Naive thymus-derived CD4-positive, alpha-beta T cell (primary cell): Measurements from ENCODE around the gene ANTXR2. TPM values are rescaled to one million over a fixed set of nuclear protein-coding genes. Genes with fewer than 3 reads are reported as not detected.

ENCODE experiments used
- ATAC-seq: fragments of 150-1000 bp; cut with Tn5 transposase; 2 replicates; pipeline ENCODE4 v1.10.0; 2021; ENCODE audit warnings: mild to moderate bottlenecking, moderate library complexity
- CTCF ChIA-PET: fragments of 350-600 bp; sonication (Branson Sonifier 250); formaldehyde crosslinking; loops from one replicate; lab custom pipeline; 2021; ENCODE audit warnings: antibody characterized with exemption; lab: Charles Lee
- POLR2A ChIA-PET: fragments of 350-600 bp; sonication (Branson Sonifier 250); formaldehyde crosslinking; loops from one replicate; lab custom pipeline; 2021; ENCODE audit warnings: antibody characterized with exemption, inconsistent platforms; lab: Charles Lee
- DNase-seq, 9 donors: peaks; one replicate each; pipeline versions ENCODE4 v3.0.0 to v3.0.0-alpha.2; 2020 to 2022; ENCODE audit warnings: mixed read lengths in 1 of 9
- H3K27ac ChIP-seq: one replicate; pipeline ENCODE4 v1.7.0; 2013; ENCODE audit warnings: mild to moderate bottlenecking, low read depth, low read length, moderate library complexity
- H3K27me3 ChIP-seq, 2 donors: one replicate each; pipeline ENCODE4 v1.7.0; 2013; ENCODE audit warnings: low read length in 2 of 2, mild to moderate bottlenecking in 2 of 2, moderate library complexity in 2 of 2; ENCODE audit not compliant: control insufficient read depth in 2 of 2, insufficient read depth in 2 of 2
- H3K36me3 ChIP-seq, 3 experiments: 1 replicate in 2 of 3; 2 replicates in 1 of 3; pipeline ENCODE4 v1.7.0; 2013; ENCODE audit warnings: low read length in 3 of 3, mild to moderate bottlenecking in 3 of 3, moderate library complexity in 1 of 3; ENCODE audit not compliant: insufficient read depth in 3 of 3, control insufficient read depth in 2 of 3
- H3K4me1 ChIP-seq, 2 donors: one replicate each; pipeline ENCODE4 v1.7.0; 2013; ENCODE audit warnings: low read length in 2 of 2, mild to moderate bottlenecking in 2 of 2, moderate library complexity in 1 of 2; ENCODE audit not compliant: control insufficient read depth in 2 of 2, insufficient read depth in 2 of 2
- H3K4me3 ChIP-seq: 2 replicates; pipeline ENCODE4 v1.7.0; 2013; ENCODE audit warnings: mild to moderate bottlenecking, low read length
- H3K9me3 ChIP-seq, 3 experiments: 1 replicate in 2 of 3; 2 replicates in 1 of 3; pipeline ENCODE4 v1.7.0; 2013; ENCODE audit warnings: low read length in 3 of 3; ENCODE audit not compliant: control insufficient read depth in 2 of 3
- H3K27ac Mint-ChIP-seq, 9 donors: one replicate each; pipeline ENCODE4 v1.8.0; 2020 to 2022; ENCODE audit warnings: mixed read lengths in 9 of 9, mild to moderate bottlenecking in 8 of 9, moderate library complexity in 5 of 9, inconsistent platforms in 2 of 9
- H3K27me3 Mint-ChIP-seq, 5 donors: one replicate each; pipeline ENCODE4 v1.8.0; 2021 to 2022; ENCODE audit warnings: mixed read lengths in 5 of 5, mild to moderate bottlenecking in 1 of 5
- H3K36me3 Mint-ChIP-seq, 5 donors: one replicate each; pipeline ENCODE4 v1.8.0; 2020 to 2022; ENCODE audit warnings: mixed read lengths in 5 of 5, mild to moderate bottlenecking in 3 of 5, inconsistent platforms in 1 of 5
- H3K4me1 Mint-ChIP-seq, 7 donors: one replicate each; pipeline ENCODE4 v1.8.0; 2020 to 2022; ENCODE audit warnings: mixed read lengths in 7 of 7, mild to moderate bottlenecking in 3 of 7, inconsistent platforms in 1 of 7
- H3K4me3 Mint-ChIP-seq, 10 donors: one replicate each; pipeline ENCODE4 v1.8.0; 2020 to 2022; ENCODE audit warnings: mild to moderate bottlenecking in 10 of 10, mixed read lengths in 10 of 10, moderate library complexity in 6 of 10, inconsistent platforms in 2 of 10
- H3K9me3 Mint-ChIP-seq, 11 donors: one replicate each; pipeline ENCODE4 v1.8.0; 2020 to 2022; ENCODE audit warnings: mixed read lengths in 11 of 11, mild to moderate bottlenecking in 4 of 11, inconsistent platforms in 1 of 11, moderate library complexity in 1 of 11
- intact Hi-C, 2 donors: fragments of 100-400 bp; cut with micrococcal nuclease; formaldehyde crosslinking; loops; one replicate each; pipeline ENCODE4 v1.15.1; 2023
- polyA plus RNA-seq, 2 donors: library from polyadenylated mRNA; unstranded; fragments of 300-500 nt; fragmentation: Illumina TruSeq; gene quantifications; one replicate each; pipeline ENCODE4 v1.2.3, GENCODE V29; 2021
- total RNA-seq, 6 experiments: library from RNA in 5 of 6; stranded (reverse) in 5 of 6; gene quantifications; 1 replicate in 5 of 6; 2 replicates in 1 of 6; pipeline ENCODE4 v1.2.3 and lab custom pipeline; 2021 to 2026

Gene ANTXR2
- total and polyA plus RNA-seq, 7 experiments from 2014 or later, result 20.3 to 69.8 (median 42.2) TPM

DNA sequence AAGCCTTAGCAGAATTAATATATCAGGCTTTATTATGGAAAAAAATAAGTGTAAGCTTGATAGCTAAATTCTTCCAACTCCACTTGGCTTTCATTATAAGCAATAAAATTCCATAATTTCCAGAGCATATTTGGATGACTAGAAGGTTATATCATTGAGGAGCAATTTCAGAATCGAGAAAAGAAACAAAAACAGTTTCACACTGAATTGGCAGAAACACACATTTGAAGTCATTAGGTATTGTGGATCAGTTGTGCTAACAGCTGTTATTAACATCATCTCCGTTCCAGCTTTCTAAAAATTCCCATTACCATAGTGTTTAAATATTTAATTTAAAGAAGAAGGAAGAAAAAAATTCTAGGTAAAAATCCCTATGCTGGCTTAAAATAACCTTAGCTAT lies 92.6 kb downstream of the ANTXR2 start:
- Mint-ChIP-seq H3K4me3 (no peak overlapping the region), H3K4me1 (no peaks in the 10 kb centered on the region), H3K27me3 (no peaks in the 10 kb centered on the region), H3K27ac (no peak overlapping the region), H3K9me3 (peaks cover 0 to 3% (median 0%) of the 10 kb centered on the region in 11 donors), H3K36me3 (peaks cover 9 to 48% (median 40%) of the 10 kb centered on the region in 5 donors)
- ChIA-PET CTCF (no interaction called here), POLR2A (no interaction called here)
- ATAC-seq (no peak), DNase-seq (no peak)
- Histone ChIP-seq H3K4me3 (no peak overlapping the region), H3K4me1 (no peaks in the 10 kb centered on the region), H3K36me3 (peaks cover 10 to 22% (median 14%) of the 10 kb centered on the region in 3 experiments), H3K27ac (no peak overlapping the region), H3K9me3 (no peaks in the 10 kb centered on the region), H3K27me3 (no peaks in the 10 kb centered on the region)
- intact Hi-C loops, result no loop called here

DNA sequence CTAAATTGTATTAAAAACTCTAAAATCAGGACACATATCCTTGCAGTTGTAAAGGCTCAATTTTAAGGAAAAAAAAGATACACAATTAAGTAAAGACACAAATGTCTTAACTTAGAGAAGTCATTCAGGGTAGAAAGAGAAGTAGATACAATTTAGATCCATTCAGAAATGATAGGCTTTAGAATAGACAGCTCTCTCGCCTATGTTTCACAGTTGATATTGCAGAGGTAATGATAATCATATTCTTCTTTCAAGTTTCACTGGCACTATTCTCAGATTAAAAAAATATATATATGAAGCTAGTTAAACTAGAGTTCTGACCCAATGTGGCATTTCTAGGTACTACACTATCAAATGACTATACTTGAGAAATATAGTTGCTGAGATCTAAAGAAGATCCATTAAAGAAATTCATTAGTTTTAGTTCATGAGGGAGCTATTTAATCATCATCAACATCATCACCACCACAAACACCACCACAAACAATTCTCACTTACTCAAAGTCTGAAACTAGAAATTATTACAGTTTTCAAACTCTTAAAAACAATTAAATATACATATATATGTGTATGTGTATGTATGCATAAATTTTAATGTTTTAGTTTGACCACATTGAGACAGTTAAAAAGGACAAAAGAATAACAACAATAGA lies 93.1 kb downstream of the ANTXR2 start:
- H3K4me1 Mint-ChIP-seq, result no peaks in the 10 kb centered on the region
- H3K4me3 ChIP-seq, result no peak overlapping the region
- ChIA-PET POLR2A (interaction anchor here (0.9 kb wide), 1 partner anchor 99 kb away, joined by 3 read pairs; no protein-coding TSS in a partner anchor), CTCF (no interaction called here)
- H3K4me3 Mint-ChIP-seq, result no peak overlapping the region
- no peaks in the 10 kb centered on the region for H3K27me3 Mint-ChIP-seq
- no peaks in the 10 kb centered on the region for H3K4me1 ChIP-seq
- H3K27me3 ChIP-seq, result no peaks in the 10 kb centered on the region
- no peak overlapping the region for H3K27ac ChIP-seq
- H3K36me3 ChIP-seq, result peaks cover 10 to 22% (median 14%) of the 10 kb centered on the region in 3 experiments
- ATAC-seq (no peak), DNase-seq (no peak)
- no peak overlapping the region for H3K27ac Mint-ChIP-seq
- H3K9me3 Mint-ChIP-seq, result peaks cover 0 to 6% (median 0%) of the 10 kb centered on the region in 11 donors
- H3K36me3 Mint-ChIP-seq, result peaks cover 9 to 54% (median 42%) of the 10 kb centered on the region in 5 donors
- H3K9me3 ChIP-seq, result no peaks in the 10 kb centered on the region
- intact Hi-C loops, result no loop called here

DNA sequence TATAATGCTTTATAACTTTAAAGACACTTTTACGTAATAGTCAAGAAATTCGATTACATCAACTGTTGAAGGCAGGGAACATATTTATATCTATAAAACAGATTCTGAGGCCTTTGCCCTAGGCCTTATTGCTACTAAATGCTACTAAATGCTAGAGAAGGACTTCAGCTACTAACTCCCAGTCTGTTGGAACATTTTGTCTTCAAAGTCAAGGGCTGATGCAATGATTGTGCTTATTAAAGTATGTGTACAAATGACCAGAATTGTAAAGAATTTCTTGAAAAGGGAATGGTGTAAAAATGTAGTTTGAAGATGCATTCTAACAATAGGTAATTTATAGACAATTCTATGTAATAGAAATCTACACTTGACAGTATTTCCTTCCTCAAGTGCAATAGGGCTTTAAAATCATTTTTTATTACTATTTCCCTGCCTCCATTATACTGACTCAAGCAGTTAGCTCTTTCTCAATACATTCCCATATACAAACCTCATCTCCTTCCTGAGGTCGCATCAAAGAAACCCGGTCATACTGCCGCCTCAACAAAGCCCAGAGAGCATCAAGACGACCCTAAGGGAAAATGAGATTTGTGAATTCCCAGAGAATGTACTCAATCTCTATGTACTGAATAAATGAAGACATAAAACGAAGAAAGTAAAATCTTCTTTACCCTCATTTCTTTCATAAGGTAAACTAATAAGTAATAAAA lies 95.7 kb downstream of the ANTXR2 start:
- POLR2A ChIA-PET, result no interaction called here
- H3K36me3 ChIP-seq, result peaks cover 6 to 19% (median 14%) of the 10 kb centered on the region in 3 experiments
- intact Hi-C loops, result no loop called here
- DNase-seq (no peak), ATAC-seq (no peak)
- Mint-ChIP-seq H3K36me3 (peaks cover 9 to 66% (median 55%) of the 10 kb centered on the region in 5 donors), H3K27ac (no peak overlapping the region), H3K4me3 (no peak overlapping the region), H3K4me1 (peaks cover 0 to 4% (median 0%) of the 10 kb centered on the region in 7 donors), H3K9me3 (peaks cover 0 to 7% (median 1%) of the 10 kb centered on the region in 11 donors), H3K27me3 (no peaks in the 10 kb centered on the region)
- no peak overlapping the region for H3K4me3 ChIP-seq
- no peaks in the 10 kb centered on the region for H3K27me3 ChIP-seq
- no peaks in the 10 kb centered on the region for H3K9me3 ChIP-seq
- H3K4me1 ChIP-seq, result no peaks in the 10 kb centered on the region
- CTCF ChIA-PET, result no interaction called here
- no peak overlapping the region for H3K27ac ChIP-seq

DNA sequence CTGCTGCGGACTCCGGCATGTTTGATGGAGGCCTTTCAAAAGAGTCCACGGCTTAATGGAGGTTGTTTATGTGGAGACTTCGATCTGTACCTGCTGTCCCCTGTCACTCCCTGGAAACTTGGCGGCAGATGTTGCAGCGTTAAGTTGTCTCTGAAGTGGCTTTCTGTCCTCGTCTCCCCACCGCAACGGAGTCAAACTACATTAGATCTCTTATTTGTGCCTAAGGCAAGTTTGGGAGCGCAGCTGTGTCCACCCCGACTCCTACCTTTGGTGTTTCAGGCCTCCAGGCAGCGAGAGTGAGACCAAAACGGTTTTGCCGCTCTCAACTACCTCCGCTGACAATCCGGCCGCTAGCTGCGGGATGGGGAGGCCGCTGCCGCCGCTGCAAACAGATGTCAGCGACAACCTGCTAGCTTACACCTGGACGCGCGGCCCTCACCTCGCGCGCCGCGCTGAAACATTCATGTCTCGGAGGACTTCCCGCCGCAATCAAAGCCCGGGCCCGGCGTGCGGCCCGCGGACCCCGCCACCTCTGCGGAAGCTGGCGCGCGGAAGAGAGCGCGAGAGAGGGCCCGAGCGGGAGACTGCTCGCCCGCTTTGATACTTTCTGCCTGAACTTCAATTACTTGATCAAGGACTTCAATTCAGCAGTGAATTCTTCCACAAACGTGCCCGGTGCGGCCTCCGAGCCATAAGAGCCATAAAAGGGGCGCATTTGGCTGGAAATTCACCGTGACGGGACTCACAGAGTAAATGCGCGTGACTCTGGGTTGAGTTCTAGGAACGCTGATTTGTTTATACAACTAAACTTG lies 108.4 kb downstream of the ANTXR2 start:
- Histone ChIP-seq H3K4me3 (no peak overlapping the region), H3K36me3 (peaks cover 0 to 4% (median 0%) of the 10 kb centered on the region in 3 experiments), H3K27me3 (no peaks in the 10 kb centered on the region), H3K4me1 (no peaks in the 10 kb centered on the region), H3K27ac (no peak overlapping the region), H3K9me3 (no peaks in the 10 kb centered on the region)
- Mint-ChIP-seq H3K4me3 (no peak overlapping the region), H3K36me3 (peaks cover 5 to 35% (median 28%) of the 10 kb centered on the region in 5 donors), H3K27me3 (no peaks in the 10 kb centered on the region), H3K9me3 (peaks cover 0 to 4% (median 0%) of the 10 kb centered on the region in 11 donors), H3K4me1 (no peaks in the 10 kb centered on the region), H3K27ac (no peak overlapping the region)
- POLR2A ChIA-PET, result no interaction called here
- CTCF ChIA-PET, result no interaction called here
- no peak for ATAC-seq
- intact Hi-C loops, result no loop called here
- DNase-seq, result no peak

DNA sequence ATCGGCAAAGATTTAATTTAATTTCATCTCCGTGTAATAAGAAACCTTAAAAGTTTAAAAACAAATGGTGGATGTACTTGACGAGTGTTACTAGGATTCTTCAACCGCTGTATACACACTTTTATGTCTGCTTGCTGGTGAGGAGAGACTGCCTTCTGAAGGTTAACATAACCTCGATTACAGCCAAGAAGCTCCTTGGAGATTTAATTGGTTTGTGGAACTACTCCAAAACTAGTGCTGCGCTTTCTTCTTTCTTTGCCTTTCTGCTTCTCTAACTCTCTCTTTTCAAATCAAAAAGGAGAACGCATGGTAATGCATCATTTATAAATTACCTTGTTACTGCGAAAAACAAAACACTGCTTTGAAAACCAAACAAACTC lies 109.0 kb downstream of the ANTXR2 start:
- ChIA-PET POLR2A (no interaction called here), CTCF (no interaction called here)
- Histone ChIP-seq H3K4me1 (no peaks in the 10 kb centered on the region), H3K9me3 (no peaks in the 10 kb centered on the region), H3K36me3 (peaks cover 0 to 4% (median 0%) of the 10 kb centered on the region in 3 experiments), H3K27ac (no peak overlapping the region), H3K4me3 (no peak overlapping the region), H3K27me3 (no peaks in the 10 kb centered on the region)
- no peak for DNase-seq
- no peak overlapping the region for H3K4me3 Mint-ChIP-seq
- H3K27me3 Mint-ChIP-seq, result no peaks in the 10 kb centered on the region
- H3K9me3 Mint-ChIP-seq, result peaks cover 0 to 4% (median 0%) of the 10 kb centered on the region in 11 donors
- intact Hi-C loops, result no loop called here
- no peak for ATAC-seq
- peaks cover 5 to 35% (median 28%) of the 10 kb centered on the region in 5 donors for H3K36me3 Mint-ChIP-seq
- no peaks in the 10 kb centered on the region for H3K4me1 Mint-ChIP-seq
- H3K27ac Mint-ChIP-seq, result no peak overlapping the region

DNA sequence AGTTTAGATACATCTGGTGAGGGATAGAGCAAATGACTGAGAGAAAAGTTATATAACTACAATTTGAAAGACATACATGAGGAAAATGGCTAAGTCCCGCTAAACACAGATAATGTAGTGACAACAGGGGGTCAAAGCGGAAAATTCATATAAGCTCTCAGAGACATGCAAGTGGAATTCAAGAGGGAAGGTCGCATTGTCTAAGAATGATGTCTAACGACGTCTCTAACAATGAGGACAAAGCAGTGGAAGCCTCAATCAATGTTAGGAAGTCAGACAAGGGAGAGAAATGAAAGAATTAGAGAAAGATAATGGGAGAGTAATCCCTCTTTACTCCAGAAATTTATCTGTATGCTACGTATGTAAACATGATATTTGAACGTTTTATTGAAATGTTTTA lies 113.4 kb downstream of the ANTXR2 start:
- Histone ChIP-seq H3K4me3 (no peak overlapping the region), H3K4me1 (no peaks in the 10 kb centered on the region), H3K27me3 (no peaks in the 10 kb centered on the region), H3K27ac (no peak overlapping the region), H3K36me3 (peaks cover 0 to 4% (median 0%) of the 10 kb centered on the region in 3 experiments), H3K9me3 (no peaks in the 10 kb centered on the region)
- Mint-ChIP-seq H3K27ac (no peak overlapping the region), H3K36me3 (peaks cover 5 to 22% (median 13%) of the 10 kb centered on the region in 5 donors), H3K9me3 (no peaks in the 10 kb centered on the region), H3K4me3 (no peak overlapping the region), H3K4me1 (no peaks in the 10 kb centered on the region), H3K27me3 (no peaks in the 10 kb centered on the region)
- ATAC-seq (no peak), DNase-seq (no peak)
- intact Hi-C loops, result loop anchor here in 1 of 2 donors (5.0 kb wide), 1 partner anchor 33 kb away; no protein-coding TSS in a partner anchor
- ChIA-PET CTCF (no interaction called here), POLR2A (no interaction called here)
